ENCODE data around the gene VAMP2. TPM values are rescaled to one million over a fixed set of nuclear protein-coding genes. Genes with fewer than 3 reads are reported as not detected.

The VAMP2 gene
- total and polyA plus RNA-seq, 9 of the 15 experiments (the other 6 are each of a cell fraction or from before 2014, with no cell fraction given) = 2.3 to 31.8 (median 6.0) TPM

DNA sequence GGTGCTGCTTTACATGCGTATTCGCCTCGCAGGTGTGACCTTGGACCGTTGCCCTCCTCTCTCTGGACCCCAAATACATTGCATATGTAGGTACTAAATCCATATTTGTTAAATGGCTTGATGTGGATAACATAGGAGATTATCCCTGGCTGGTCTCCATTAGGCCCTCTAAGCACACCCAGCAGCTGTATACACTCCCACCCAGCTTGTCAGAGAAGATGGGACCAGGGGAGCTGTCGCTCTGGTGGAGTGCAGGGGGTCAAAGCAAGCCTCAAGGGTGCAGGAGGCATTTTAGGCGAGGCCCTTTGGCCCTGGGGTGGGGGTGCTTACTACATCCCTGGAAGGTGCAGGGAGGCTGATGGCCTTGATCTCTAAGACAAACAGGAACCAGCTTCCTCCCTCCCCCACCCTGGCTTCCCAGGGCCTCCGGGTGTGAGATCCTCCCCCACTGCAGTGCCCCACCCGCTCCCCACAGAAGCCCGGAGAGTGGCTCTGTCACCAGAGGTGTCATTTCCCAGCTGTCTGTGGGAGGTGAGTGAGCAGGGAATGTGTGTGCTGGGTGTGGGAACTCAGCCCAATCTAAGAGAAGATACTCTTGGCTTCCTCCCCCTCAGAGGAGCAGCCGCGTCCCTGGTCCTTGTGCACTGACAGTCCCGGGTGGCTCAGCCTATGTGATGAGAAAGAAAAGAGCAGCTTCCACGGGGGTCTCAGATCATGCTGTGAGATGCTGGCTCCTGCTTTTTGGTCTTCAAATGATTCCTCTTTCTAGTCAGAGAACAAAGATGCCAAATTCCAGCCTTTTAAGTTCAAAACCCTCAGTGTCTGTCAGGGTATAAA, 1.4 kb upstream of the VAMP2 start (continued):
- 0 out of 2 replicates have a peak, but pooled peaks have one; percentile 10 for TF ChIP-seq HCFC1 (IDR thresholded peaks at IDR 0.05; ENCODE audit: low read depth, low read length)
- TF ChIP-seq, protein P1, sequence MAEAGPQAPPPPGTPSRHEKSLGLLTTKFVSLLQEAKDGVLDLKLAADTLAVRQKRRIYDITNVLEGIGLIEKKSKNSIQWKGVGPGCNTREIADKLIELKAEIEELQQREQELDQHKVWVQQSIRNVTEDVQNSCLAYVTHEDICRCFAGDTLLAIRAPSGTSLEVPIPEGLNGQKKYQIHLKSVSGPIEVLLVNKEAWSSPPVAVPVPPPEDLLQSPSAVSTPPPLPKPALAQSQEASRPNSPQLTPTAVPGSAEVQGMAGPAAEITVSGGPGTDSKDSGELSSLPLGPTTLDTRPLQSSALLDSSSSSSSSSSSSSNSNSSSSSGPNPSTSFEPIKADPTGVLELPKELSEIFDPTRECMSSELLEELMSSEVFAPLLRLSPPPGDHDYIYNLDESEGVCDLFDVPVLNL (CRISPR knock-in tag; IDR thresholded peaks at IDR 0.05; ENCODE audit: low read depth) = no peak
- TF ChIP-seq POLR2G (IDR thresholded peaks at IDR 0.05; ENCODE audit: low read depth, low read length) = peak; percentile 52; the same call in 1 of the 2 replicates
- TF ChIP-seq, protein P2, sequence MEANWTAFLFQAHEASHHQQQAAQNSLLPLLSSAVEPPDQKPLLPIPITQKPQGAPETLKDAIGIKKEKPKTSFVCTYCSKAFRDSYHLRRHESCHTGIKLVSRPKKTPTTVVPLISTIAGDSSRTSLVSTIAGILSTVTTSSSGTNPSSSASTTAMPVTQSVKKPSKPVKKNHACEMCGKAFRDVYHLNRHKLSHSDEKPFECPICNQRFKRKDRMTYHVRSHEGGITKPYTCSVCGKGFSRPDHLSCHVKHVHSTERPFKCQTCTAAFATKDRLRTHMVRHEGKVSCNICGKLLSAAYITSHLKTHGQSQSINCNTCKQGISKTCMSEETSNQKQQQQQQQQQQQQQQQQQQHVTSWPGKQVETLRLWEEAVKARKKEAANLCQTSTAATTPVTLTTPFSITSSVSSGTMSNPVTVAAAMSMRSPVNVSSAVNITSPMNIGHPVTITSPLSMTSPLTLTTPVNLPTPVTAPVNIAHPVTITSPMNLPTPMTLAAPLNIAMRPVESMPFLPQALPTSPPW (CRISPR knock-in tag; IDR thresholded peaks at IDR 0.05) = peak; percentile 96
- peak; percentile 91 for TF ChIP-seq SMAD4 (CRISPR knock-in tag; conservative IDR thresholded peaks at IDR 0.05)
- peak; percentile 56 for TF ChIP-seq NFIC (IDR thresholded peaks at IDR 0.05)
- TF ChIP-seq, protein P3, sequence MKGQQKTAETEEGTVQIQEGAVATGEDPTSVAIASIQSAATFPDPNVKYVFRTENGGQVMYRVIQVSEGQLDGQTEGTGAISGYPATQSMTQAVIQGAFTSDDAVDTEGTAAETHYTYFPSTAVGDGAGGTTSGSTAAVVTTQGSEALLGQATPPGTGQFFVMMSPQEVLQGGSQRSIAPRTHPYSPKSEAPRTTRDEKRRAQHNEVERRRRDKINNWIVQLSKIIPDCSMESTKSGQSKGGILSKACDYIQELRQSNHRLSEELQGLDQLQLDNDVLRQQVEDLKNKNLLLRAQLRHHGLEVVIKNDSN (CRISPR knock-in tag; IDR thresholded peaks at IDR 0.05) = no peak
- peak; percentile 38; the same call in 1 of the 2 replicates for TF ChIP-seq CBFA2T2 (conservative IDR thresholded peaks at IDR 0.05)
- TF ChIP-seq, protein P4, sequence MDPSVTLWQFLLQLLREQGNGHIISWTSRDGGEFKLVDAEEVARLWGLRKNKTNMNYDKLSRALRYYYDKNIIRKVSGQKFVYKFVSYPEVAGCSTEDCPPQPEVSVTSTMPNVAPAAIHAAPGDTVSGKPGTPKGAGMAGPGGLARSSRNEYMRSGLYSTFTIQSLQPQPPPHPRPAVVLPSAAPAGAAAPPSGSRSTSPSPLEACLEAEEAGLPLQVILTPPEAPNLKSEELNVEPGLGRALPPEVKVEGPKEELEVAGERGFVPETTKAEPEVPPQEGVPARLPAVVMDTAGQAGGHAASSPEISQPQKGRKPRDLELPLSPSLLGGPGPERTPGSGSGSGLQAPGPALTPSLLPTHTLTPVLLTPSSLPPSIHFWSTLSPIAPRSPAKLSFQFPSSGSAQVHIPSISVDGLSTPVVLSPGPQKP (CRISPR knock-in tag; IDR thresholded peaks at IDR 0.05) = no peak
- TF ChIP-seq, protein P5, sequence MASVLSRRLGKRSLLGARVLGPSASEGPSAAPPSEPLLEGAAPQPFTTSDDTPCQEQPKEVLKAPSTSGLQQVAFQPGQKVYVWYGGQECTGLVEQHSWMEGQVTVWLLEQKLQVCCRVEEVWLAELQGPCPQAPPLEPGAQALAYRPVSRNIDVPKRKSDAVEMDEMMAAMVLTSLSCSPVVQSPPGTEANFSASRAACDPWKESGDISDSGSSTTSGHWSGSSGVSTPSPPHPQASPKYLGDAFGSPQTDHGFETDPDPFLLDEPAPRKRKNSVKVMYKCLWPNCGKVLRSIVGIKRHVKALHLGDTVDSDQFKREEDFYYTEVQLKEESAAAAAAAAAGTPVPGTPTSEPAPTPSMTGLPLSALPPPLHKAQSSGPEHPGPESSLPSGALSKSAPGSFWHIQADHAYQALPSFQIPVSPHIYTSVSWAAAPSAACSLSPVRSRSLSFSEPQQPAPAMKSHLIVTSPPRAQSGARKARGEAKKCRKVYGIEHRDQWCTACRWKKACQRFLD (CRISPR knock-in tag; IDR thresholded peaks at IDR 0.05) = peak; percentile 67; the same call in 1 of the 2 replicates
- TF ChIP-seq BHLHE40 (IDR thresholded peaks at IDR 0.05; ENCODE audit: low read length) = peak; percentile 46
- TF ChIP-seq ETV5 (CRISPR knock-in tag; IDR thresholded peaks at IDR 0.05; ENCODE audit: low read depth) = no peak
- no peak for TF ChIP-seq ELF4 (CRISPR knock-in tag; IDR thresholded peaks at IDR 0.05)
- TF ChIP-seq ZNF584 (CRISPR knock-in tag; IDR thresholded peaks at IDR 0.05; ENCODE audit: low read depth) = no peak
- TF ChIP-seq, protein P6, sequence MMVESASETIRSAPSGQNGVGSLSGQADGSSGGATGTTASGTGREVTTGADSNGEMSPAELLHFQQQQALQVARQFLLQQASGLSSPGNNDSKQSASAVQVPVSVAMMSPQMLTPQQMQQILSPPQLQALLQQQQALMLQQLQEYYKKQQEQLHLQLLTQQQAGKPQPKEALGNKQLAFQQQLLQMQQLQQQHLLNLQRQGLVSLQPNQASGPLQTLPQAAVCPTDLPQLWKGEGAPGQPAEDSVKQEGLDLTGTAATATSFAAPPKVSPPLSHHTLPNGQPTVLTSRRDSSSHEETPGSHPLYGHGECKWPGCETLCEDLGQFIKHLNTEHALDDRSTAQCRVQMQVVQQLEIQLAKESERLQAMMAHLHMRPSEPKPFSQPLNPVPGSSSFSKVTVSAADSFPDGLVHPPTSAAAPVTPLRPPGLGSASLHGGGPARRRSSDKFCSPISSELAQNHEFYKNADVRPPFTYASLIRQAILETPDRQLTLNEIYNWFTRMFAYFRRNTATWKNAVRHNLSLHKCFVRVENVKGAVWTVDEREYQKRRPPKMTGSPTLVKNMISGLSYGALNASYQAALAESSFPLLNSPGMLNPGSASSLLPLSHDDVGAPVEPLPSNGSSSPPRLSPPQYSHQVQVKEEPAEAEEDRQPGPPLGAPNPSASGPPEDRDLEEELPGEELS (CRISPR knock-in tag; IDR thresholded peaks at IDR 0.05; ENCODE audit: borderline replicate concordance) = no peak
